Activated CD8-positive, alpha-beta memory T cell treated with anti-CD3 and anti-CD28 coated beads, Interleukin-2, amount 50 U/mL, for 1 hour (primary cell): ENCODE data around the gene LBX2.

Source experiments
- DNase-seq: peaks from one replicate; pipeline ENCODE4 v3.0.0-alpha.2; 2020; ENCODE audit errors: extremely low read depth

The LBX2 gene

DNA sequence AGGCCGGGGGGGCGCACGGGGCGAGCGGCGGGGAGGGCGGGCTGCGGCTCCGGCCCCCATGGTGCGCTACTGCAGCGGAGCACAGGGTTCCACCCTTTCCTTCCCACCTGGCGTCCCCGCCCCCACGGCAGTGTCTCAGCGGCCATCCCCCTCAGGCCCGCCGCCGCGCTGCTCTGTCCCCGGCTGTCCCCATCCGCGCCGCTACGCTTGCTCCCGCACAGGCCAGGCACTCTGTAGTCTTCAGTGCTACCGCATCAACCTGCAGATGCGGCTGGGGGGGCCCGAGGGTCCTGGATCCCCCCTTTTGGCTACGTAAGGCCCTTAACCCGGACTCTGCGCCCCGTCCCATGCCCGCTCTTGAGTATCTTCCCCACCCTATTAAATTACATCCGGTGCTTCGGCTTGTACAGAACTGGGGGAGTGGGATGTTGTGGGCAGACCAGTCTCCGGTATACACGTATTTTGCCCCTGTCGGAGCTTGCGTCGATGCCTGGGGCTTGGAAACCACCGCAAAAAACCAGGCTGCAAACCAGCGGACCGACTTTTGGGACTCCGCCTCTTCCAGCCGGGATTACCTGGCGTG lies 41.8 kb downstream of the LBX2 start:
- peak; percentile 50 for DNase-seq

DNA sequence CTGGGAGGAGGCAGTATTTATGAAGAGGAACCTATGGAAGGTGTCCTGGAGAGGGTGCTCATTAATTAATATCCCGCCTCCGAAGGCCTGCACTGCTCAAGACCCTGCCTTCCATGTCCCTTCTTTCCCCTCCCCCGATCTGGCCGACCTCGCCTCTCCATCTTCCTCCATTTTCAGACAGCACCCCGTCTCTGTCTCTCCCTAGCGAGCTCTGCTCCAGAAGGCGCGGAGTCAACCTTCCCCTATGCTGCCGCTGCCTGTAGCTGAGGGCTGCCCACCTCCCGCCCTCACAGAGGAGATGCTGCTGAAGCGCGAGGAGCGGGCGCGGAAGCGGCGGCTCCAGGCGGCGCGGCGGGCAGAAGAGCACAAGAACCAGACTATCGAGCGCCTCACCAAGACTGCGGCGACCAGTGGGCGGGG lies 42.3 kb downstream of the LBX2 start:
- no peak for DNase-seq

DNA sequence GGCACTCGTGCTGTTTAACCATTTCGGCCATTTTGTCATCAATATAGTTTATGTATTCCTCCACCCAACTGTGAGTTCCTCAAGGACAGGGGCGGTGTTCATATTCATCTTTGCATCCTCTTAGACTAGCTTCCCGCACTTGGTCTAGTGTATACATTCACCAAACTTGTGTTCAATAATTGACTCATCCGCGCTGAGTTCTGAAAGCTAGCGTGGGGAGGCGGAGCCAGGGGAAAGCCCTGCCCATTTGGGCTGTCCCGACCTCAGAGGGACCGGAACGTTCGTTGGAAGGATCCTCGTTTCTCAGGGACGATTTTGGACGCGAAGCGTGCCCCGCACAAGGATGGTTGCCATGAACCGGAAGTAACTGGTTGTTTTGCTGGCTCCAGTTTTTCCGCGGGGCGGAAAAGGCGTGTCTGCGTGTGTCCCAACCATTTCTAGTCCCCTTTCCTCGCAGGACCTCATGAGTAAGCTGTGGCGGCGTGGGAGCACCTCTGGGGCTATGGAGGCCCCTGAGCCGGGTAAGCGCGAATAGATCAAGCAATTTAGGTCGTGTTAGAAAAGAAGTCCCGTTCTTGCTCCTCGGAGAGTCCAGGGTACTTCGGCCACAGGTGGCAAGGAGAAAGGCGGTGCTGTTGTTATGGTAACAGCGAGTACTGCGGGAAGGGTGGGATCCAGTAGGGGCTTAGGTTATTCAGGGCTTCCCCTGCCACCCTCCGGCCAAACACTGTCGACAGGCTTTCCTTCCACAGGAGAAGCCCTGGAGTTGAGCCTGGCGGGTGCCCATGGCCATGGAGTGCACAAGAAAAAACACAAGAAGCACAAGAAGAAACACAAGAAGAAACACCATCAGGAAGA lies 44.5 kb downstream of the LBX2 start, which contains the start of gene INO80B:
Gene INO80B (plus strand): TSS at position 434 of the 858 bp plus-strand sequence. CDS start 30 bp downstream, at position 464.
- DNase-seq: peak; percentile 92

DNA sequence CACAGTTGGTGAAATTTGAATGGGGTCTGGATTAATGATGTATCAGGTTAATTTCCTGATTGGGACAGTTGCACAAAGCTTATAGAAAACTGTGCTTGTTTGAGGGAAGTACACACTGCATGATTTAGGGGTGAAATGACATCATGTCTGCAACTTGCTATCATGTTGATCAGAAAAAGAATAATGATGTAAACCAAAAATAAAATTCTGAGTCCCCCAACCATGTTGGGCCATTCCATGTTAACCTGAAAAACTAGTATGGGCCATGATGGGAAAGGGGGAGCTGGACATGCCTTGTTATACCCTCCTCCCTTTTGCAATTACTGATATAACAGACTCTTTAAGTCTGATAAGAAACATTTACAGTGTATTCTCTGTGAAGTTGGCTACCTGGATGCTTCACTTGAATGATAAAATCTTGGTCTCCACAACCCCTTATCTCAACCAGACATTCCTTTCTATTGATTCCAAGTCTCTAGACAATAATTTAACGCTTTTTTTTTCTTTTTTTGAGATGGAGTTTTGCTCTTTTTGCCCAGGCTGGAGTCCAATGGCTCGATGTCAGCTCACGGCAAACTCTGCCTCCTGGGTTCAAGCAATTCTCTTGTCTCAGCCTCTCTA lies 48.7 kb downstream of the LBX2 start:
- DNase-seq: no peak

DNA sequence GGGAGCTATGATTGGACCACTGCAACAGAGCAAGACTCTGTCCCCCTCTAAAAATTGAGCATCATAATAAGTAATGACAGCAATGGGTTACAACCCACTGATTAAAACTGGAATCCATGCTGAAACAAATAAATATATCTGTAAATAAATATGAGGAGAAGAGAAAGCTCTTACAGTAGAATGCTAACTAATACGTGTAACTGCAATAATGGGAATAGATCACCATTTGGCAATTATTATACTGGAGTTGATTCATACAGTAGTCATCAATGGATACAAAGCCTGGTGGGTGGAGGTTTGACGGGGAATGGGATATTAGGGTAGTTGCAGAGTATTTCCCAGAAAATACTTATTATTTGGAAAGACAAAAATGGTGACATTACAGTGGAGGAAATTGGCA lies 50.6 kb downstream of the LBX2 start:
- DNase-seq: no peak
